WTC11 (cell line): Measurements from ENCODE around the gene SPACDR.

ENCODE experiments used
- AR ChIP-seq: fragments of 250-450 bp; sonication (Bioruptor Pico); IDR thresholded peaks from 2 replicates; pipeline ENCODE4 v1.9.0; 2021; ENCODE audit warnings: mild to moderate bottlenecking
- ARID4B ChIP-seq: sonication (generic); formaldehyde crosslinking; IDR thresholded peaks from 2 replicates; pipeline ENCODE4 v1.8.0; 2023; ENCODE audit warnings: missing genetic modification reagents, mild to moderate bottlenecking, borderline replicate concordance
- CBFB ChIP-seq: sonication (generic); formaldehyde crosslinking; IDR thresholded peaks from 2 replicates; pipeline ENCODE4 v1.8.1; 2022; ENCODE audit warnings: mild to moderate bottlenecking, low read depth, missing genetic modification reagents
- CTCF ChIP-seq: fragments of 200-600 bp; IDR thresholded peaks from 2 replicates; pipeline ENCODE4 v1.8.0; 2022; ENCODE audit warnings: antibody characterized with exemption
- FOXK1 ChIP-seq: sonication (generic); formaldehyde crosslinking; IDR thresholded peaks from 2 replicates; pipeline ENCODE4 v1.8.0; 2022; ENCODE audit warnings: mild to moderate bottlenecking, moderate library complexity, missing genetic modification reagents
- NR1H2 ChIP-seq: sonication (generic); formaldehyde crosslinking; IDR thresholded peaks from 2 replicates; pipeline ENCODE4 v1.9.0; 2021; ENCODE audit warnings: mild to moderate bottlenecking, moderate library complexity, missing genetic modification reagents
- SMAD3 ChIP-seq: sonication (generic); formaldehyde crosslinking; IDR thresholded peaks from 2 replicates; pipeline ENCODE4 v1.8.0; 2022; ENCODE audit warnings: missing genetic modification reagents, mild to moderate bottlenecking, borderline replicate concordance
- TCF7 ChIP-seq: sonication (generic); formaldehyde crosslinking; IDR thresholded peaks from 2 replicates; pipeline ENCODE4 v1.8.0; 2022; ENCODE audit warnings: mild to moderate bottlenecking, low read depth, missing genetic modification reagents, moderate library complexity
- TEAD4 ChIP-seq: sonication (generic); formaldehyde crosslinking; IDR thresholded peaks from 2 replicates; pipeline ENCODE4 v1.8.0; 2022; ENCODE audit warnings: mild to moderate bottlenecking, missing genetic modification reagents
- ZNF232 ChIP-seq: sonication (generic); formaldehyde crosslinking; IDR thresholded peaks from 2 replicates; pipeline ENCODE4 v1.8.0; 2022; ENCODE audit warnings: mild to moderate bottlenecking, missing genetic modification reagents

GRCh38 chr7:100452513-100452912 lies 11.5 kb downstream of the SPACDR start:
- TF ChIP-seq CTCF (no peak), TCF7 (CRISPR knock-in tag) (no peak), FOXK1 (CRISPR knock-in tag) (no peak), ARID4B (CRISPR knock-in tag) (no peak), CBFB (CRISPR knock-in tag) (no peak), AR (no peak), ZNF232 (CRISPR knock-in tag) (no peak), TEAD4 (CRISPR knock-in tag) (no peak), NR1H2 (CRISPR knock-in tag) (no peak), SMAD3 (CRISPR knock-in tag) (no peak)
